Natural killer cell treated with Interleukin-12 subunit alpha and Interleukin-12 subunit beta and Interleukin-15 and Interleukin-18, amount 100 ng/mL, for 72 hours (primary cell): ENCODE data around the gene AOAH. TPM values are rescaled to one million over a fixed set of nuclear protein-coding genes. Genes with fewer than 3 reads are reported as not detected.
A peak's percentile ranks its signal among the peaks of the same experiment; 100 is the strongest.

Experiments
- ATAC-seq, 2 donors: fragments of 150-1000 bp; cut with Tn5 transposase in 1 of 2; sonication (Bioruptor Pico), chemical (Tn5 transposase) in 1 of 2; 2 replicates each; pipeline ENCODE4 v1.10.0; 2021
- DNase-seq: peaks from one replicate; pipeline ENCODE4 v3.0.0; 2022; ENCODE audit warnings: low spot score
- H3K27ac Mint-ChIP-seq, 2 donors: 1 replicate in 1 of 2; 2 replicates in 1 of 2; pipeline ENCODE4 v1.8.0; 2022; ENCODE audit warnings: mixed read lengths in 2 of 2, mild to moderate bottlenecking in 1 of 2, moderate library complexity in 1 of 2
- H3K27me3 Mint-ChIP-seq, 2 donors: 1 replicate in 1 of 2; 2 replicates in 1 of 2; pipeline ENCODE4 v1.8.0; 2022; ENCODE audit warnings: mixed read lengths in 2 of 2
- H3K36me3 Mint-ChIP-seq: one replicate; pipeline ENCODE4 v1.8.0; 2022; ENCODE audit warnings: mixed read lengths
- H3K4me1 Mint-ChIP-seq, 2 donors: 1 replicate in 1 of 2; 2 replicates in 1 of 2; pipeline ENCODE4 v1.8.0; 2022; ENCODE audit warnings: low read depth in 2 of 2, mixed read lengths in 2 of 2, mild to moderate bottlenecking in 1 of 2
- H3K4me3 Mint-ChIP-seq: one replicate; pipeline ENCODE4 v1.8.0; 2022; ENCODE audit warnings: mixed read lengths
- H3K9me3 Mint-ChIP-seq: 2 replicates; pipeline ENCODE4 v1.8.0; 2022; ENCODE audit warnings: mixed read lengths
- total RNA-seq, 2 donors: library from RNA; stranded (reverse); gene quantifications; one replicate each; pipeline ENCODE4 v1.2.3, GENCODE V29; 2022

The AOAH gene
- total RNA-seq, 2 donors from 2014 or later, result 108 to 136 TPM

DNA sequence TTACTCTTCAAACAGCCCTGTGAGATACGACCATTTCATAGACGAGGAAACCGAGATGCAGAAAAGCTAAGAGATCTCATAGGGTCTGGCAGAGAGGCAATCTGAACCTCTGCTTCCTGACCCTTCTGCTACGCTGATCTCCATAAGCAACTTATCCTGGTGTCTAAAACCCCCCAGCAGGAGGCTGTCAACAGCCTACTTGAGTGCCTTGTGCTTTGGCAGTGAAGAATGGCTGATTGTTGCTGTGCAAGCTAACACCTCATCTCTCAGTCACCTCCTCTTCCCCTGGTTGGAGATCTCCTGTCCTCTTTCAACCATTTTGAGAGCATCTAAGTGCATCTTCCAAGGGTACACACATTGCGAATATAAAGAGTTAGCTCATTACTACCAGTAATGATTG is 86.2 kb downstream of the AOAH start:
- no peaks in the 10 kb centered on the region for H3K9me3 Mint-ChIP-seq
- no peak for DNase-seq
- ATAC-seq, result no peak
- no peak overlapping the region for H3K4me3 Mint-ChIP-seq
- H3K27ac Mint-ChIP-seq, result peak overlapping the region; percentile 98 to 100
- H3K27me3 Mint-ChIP-seq, result no peaks in the 10 kb centered on the region
- peaks cover 20% of the 10 kb centered on the region for H3K36me3 Mint-ChIP-seq
- peaks cover 53 to 64% of the 10 kb centered on the region in 2 donors for H3K4me1 Mint-ChIP-seq

DNA sequence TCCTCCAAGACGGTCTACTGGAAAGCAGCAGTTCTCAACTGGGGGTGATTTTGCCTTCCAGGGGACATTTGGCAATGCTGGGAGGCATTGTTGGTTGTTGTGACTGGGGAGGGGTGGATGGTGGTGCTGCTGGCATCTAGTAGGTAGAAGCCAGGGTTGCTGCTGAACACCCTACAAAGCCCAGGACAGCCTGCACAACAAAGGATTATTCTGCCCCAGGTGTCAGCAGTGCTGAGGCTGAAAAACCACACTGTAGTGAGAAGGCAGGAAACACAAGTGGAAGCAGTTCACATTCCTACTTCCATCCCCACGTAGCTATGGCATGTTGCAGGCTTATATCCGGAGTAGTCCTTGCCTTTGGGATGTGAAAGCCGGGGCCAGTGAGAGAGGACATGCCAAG is 86.9 kb downstream of the AOAH start:
- peaks cover 48 to 61% of the 10 kb centered on the region in 2 donors for H3K4me1 Mint-ChIP-seq
- no peak for DNase-seq
- H3K27me3 Mint-ChIP-seq, result no peaks in the 10 kb centered on the region
- H3K36me3 Mint-ChIP-seq, result peaks cover 20% of the 10 kb centered on the region
- peak overlapping the region; percentile 98 to 100 for H3K27ac Mint-ChIP-seq
- no peaks in the 10 kb centered on the region for H3K9me3 Mint-ChIP-seq
- ATAC-seq, result no peak
- no peak overlapping the region for H3K4me3 Mint-ChIP-seq

- ATAC-seq (no peak), DNase-seq (no peak)
- H3K27ac Mint-ChIP-seq, result peak overlapping the region; percentile 55 to 100
- peaks cover 41 to 60% of the 10 kb centered on the region in 2 donors for H3K4me1 Mint-ChIP-seq
- no peak overlapping the region for H3K4me3 Mint-ChIP-seq
- no peaks in the 10 kb centered on the region for H3K9me3 Mint-ChIP-seq
- H3K36me3 Mint-ChIP-seq, result peaks cover 20% of the 10 kb centered on the region
- no peaks in the 10 kb centered on the region for H3K27me3 Mint-ChIP-seq
These were observed 88.2 kb downstream of the AOAH start for GRCh38 chr7:36636126-36636525.

DNA sequence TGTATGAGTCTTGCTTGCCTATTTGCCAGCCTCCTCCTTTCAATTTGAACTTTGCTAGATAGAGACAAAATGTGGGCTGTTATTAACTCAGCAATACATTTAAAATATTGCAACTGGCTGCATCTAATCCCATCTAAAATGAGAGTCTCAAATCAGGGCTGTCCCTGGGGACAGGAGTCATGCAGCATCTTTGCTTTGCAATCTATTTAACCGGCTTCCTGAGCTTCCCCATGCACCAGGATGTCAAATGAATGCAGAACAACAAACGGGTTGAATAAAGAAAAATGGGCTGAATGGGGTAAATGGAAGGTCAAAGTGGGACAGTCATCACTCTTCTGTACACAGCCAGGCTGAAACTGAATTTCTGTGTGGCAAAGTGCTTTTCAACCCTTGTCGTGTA is 89.2 kb downstream of the AOAH start:
- Mint-ChIP-seq H3K27ac (peak overlapping the region in 1 of 2 donors; percentile 81), H3K27me3 (no peaks in the 10 kb centered on the region), H3K4me3 (no peak overlapping the region), H3K9me3 (no peaks in the 10 kb centered on the region), H3K36me3 (peaks cover 26% of the 10 kb centered on the region), H3K4me1 (peaks cover 34 to 54% of the 10 kb centered on the region in 2 donors)
- no peak for ATAC-seq
- DNase-seq, result no peak

DNA sequence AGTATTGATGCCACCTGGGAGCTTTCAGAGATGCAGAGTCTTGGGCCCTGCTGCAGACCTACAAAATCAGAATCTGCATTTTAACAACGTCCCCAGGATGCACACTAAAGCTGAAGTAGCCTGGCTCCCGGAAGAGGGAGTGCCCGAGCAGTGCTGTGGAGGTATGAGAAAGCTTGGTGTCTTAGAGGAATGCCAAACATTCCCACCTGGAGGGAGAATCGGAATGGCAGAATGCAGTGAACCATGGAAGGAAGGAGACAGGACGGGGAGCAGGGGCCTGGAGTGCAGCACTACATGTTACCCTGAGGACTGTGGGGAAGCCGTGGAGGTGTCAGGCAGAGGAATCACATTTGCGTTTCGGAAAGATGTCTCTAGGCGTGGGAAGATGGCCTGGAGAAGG is 90.9 kb downstream of the AOAH start:
- DNase-seq, result no peak
- Mint-ChIP-seq H3K36me3 (peaks cover 30% of the 10 kb centered on the region), H3K27ac (peak overlapping the region; percentile 63 to 72), H3K9me3 (no peaks in the 10 kb centered on the region), H3K4me1 (peaks cover 26 to 47% of the 10 kb centered on the region in 2 donors), H3K27me3 (no peaks in the 10 kb centered on the region), H3K4me3 (no peak overlapping the region)
- no peak for ATAC-seq

DNA sequence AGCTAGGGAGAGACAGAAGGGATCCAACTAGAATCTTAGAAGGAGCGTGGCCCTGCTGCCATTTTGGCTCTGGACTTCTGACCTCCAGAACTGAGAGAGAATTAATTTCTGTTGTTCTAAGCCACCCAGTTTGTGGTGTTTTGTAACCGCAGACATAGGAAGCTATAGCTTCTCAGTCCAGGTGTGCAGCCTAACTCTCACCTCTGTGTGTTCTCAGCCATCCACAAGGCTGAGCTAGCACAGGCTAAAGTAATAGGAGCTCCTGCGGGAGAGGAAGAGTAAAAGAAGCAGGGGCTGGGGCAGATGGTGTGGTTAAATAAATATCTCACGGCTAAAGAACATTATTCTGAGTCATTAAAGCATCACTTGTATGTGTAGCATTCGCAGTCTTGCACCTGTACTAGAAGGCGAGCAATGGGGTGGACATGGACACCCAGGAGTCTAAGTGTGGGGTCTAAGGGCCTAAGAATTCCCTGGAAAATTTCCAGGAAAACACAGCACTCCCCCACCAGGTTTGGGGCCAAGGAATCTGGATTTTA is 94.1 kb downstream of the AOAH start:
- H3K27me3 Mint-ChIP-seq, result no peaks in the 10 kb centered on the region
- peaks cover 4% of the 10 kb centered on the region for H3K9me3 Mint-ChIP-seq
- ATAC-seq, result no peak
- peak overlapping the region; percentile 57 to 80 for H3K27ac Mint-ChIP-seq
- DNase-seq, result no peak
- H3K36me3 Mint-ChIP-seq, result peaks cover 36% of the 10 kb centered on the region
- no peak overlapping the region for H3K4me3 Mint-ChIP-seq
- H3K4me1 Mint-ChIP-seq, result peaks cover 32 to 52% of the 10 kb centered on the region in 2 donors

DNA sequence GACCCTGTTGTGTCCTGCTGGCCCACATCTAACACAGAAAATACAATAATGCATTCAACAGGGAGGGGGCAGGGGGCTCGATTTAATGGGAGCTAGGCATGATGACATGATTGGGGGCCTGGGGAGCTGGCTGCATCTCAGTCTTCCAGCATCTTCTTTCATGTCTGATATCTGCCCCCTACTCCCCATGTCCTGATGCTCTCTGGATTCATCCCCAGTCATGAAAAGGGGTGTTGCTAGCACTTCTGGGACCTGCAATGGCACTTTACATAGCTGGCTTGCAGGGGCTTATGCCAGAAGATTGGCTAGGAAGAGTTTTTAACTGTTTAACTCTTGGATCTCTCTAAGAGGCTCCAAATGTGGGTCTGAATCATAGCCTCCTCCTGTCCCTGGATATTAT is 94.9 kb downstream of the AOAH start:
- no peak overlapping the region for H3K4me3 Mint-ChIP-seq
- H3K36me3 Mint-ChIP-seq, result peaks cover 32% of the 10 kb centered on the region
- no peak for ATAC-seq
- no peak for DNase-seq
- H3K9me3 Mint-ChIP-seq, result peaks cover 4% of the 10 kb centered on the region
- peak overlapping the region; percentile 57 to 80 for H3K27ac Mint-ChIP-seq
- H3K27me3 Mint-ChIP-seq, result no peaks in the 10 kb centered on the region
- H3K4me1 Mint-ChIP-seq, result peaks cover 41 to 58% of the 10 kb centered on the region in 2 donors

DNA sequence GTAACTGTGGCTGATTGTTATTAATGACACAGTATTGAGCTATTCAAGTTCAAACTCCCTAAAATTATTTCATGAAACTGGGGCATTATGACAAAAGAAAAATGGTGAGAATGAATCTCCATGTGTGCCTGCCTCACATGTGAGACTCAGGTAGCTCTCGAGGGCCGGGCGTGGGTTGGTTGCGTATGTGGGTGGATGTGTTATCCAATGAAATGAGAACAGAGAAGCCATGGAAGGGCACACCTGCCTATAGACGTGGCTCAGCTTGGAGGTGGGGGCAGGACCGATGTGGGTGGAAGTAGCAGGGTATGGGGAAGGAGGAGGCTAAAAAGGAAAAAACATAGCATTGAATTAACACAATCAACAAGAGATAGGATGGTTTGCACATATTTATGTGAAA is 96.5 kb downstream of the AOAH start:
- DNase-seq, result no peak
- ATAC-seq, result no peak
- Mint-ChIP-seq H3K4me1 (peaks cover 51 to 64% of the 10 kb centered on the region in 2 donors), H3K9me3 (peaks cover 4% of the 10 kb centered on the region), H3K27me3 (no peaks in the 10 kb centered on the region), H3K36me3 (peaks cover 40% of the 10 kb centered on the region), H3K4me3 (no peak overlapping the region), H3K27ac (peak overlapping the region; percentile 66 to 88)

- H3K4me3 Mint-ChIP-seq, result no peak overlapping the region
- H3K9me3 Mint-ChIP-seq, result peaks cover 4% of the 10 kb centered on the region
- peak overlapping the region; percentile 66 to 88 for H3K27ac Mint-ChIP-seq
- peaks cover 53% of the 10 kb centered on the region for H3K36me3 Mint-ChIP-seq
- no peak for DNase-seq
- peaks cover 57 to 63% of the 10 kb centered on the region in 2 donors for H3K4me1 Mint-ChIP-seq
- H3K27me3 Mint-ChIP-seq, result no peaks in the 10 kb centered on the region
- no peak for ATAC-seq
These were observed 98.2 kb downstream of the AOAH start for GRCh38 chr7:36626111-36626510.

- ATAC-seq (no peak), DNase-seq (no peak)
- H3K36me3 Mint-ChIP-seq, result peaks cover 54% of the 10 kb centered on the region
- H3K9me3 Mint-ChIP-seq, result peaks cover 4% of the 10 kb centered on the region
- H3K27ac Mint-ChIP-seq, result peak overlapping the region; percentile 66 to 88
- no peaks in the 10 kb centered on the region for H3K27me3 Mint-ChIP-seq
- no peak overlapping the region for H3K4me3 Mint-ChIP-seq
- peaks cover 64 to 70% of the 10 kb centered on the region in 2 donors for H3K4me1 Mint-ChIP-seq
These were observed 99.0 kb downstream of the AOAH start for GRCh38 chr7:36625247-36625646.

DNA sequence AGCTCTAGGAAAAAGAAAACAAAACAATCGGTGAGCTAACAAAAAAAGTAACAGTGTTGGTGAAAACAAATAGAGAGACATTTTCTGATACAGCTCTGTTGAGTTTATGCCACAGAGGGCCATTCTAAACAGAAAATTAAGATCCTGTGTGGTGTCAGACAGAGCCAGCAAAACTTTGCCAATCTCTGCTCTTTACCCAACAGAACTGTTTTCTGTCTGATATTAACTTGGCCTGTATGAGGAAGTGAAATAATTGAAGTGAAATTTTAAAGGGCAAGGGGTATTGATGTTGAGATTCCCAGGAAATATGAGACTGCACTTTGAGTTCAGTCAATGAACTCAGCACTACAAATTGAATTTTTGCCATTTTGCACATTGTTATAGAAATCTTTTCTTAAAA is 101.0 kb downstream of the AOAH start:
- Mint-ChIP-seq H3K4me1 (peaks cover 66 to 75% of the 10 kb centered on the region in 2 donors), H3K36me3 (peaks cover 54% of the 10 kb centered on the region)
- no peak for DNase-seq

DNA sequence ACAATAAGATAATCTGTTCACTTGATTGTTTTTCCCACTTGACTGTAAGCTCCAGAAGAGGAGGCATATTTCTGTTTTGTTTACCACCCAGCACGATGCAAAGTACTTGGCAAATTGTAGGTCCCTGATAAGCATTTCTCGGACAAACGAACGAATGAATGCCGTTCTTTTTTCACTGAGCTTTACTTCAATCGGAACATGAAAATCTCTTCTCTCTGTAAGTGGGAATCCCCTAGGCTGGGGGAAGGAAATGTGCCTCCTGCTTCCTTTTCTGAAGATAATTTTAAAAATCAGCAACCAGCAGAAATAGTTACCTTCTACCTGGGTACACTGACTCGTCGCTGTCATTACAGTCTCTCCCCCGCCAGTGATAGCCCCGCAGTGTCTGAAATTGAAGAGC is 102.9 kb downstream of the AOAH start:
- Mint-ChIP-seq H3K36me3 (peaks cover 57% of the 10 kb centered on the region), H3K9me3 (peaks cover 4% of the 10 kb centered on the region), H3K27me3 (no peaks in the 10 kb centered on the region), H3K4me1 (peaks cover 64 to 72% of the 10 kb centered on the region in 2 donors), H3K4me3 (no peak overlapping the region), H3K27ac (peak overlapping the region; percentile 66 to 88)
- ATAC-seq, result no peak
- DNase-seq, result no peak

More for the DNA sequence above, 101.0 kb downstream of the AOAH start:
- Mint-ChIP-seq H3K27me3 (no peaks in the 10 kb centered on the region), H3K9me3 (peaks cover 4% of the 10 kb centered on the region), H3K27ac (peak overlapping the region; percentile 66 to 88), H3K4me3 (no peak overlapping the region)
- no peak for ATAC-seq

DNA sequence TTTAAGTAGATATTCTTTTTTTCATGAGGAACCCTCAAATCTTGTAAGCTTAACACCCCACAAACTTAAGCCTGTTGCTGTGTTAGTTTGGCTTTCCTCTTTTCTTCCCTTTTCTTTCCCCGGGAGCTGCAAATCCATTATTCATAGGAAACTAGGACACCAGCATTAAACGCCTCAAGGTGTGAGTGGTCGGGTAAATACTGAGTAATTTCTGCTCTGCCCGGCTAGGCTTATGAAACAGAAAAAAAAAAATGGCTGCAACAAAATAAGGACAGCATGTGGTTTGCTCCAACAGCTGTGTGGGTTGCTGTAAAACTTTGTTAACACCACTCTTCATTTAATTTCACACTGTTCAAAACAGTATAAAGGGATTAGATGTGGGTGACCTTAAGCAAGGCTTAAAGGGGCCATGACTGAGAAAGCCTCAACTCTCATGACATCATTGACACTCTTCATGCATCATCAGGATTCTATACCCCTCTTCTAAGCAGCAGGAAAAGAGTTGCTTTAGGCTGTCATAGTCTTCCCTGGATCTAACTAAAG is 104.1 kb downstream of the AOAH start:
- DNase-seq, result peak; percentile 68
- peak; percentile 93 to 96 for ATAC-seq
- peaks cover 51% of the 10 kb centered on the region for H3K36me3 Mint-ChIP-seq
- no peaks in the 10 kb centered on the region for H3K9me3 Mint-ChIP-seq
- peak overlapping the region; percentile 66 to 88 for H3K27ac Mint-ChIP-seq
- peaks cover 55 to 66% of the 10 kb centered on the region in 2 donors for H3K4me1 Mint-ChIP-seq
- H3K4me3 Mint-ChIP-seq, result peak overlapping the region; percentile 56
- H3K27me3 Mint-ChIP-seq, result no peaks in the 10 kb centered on the region

DNA sequence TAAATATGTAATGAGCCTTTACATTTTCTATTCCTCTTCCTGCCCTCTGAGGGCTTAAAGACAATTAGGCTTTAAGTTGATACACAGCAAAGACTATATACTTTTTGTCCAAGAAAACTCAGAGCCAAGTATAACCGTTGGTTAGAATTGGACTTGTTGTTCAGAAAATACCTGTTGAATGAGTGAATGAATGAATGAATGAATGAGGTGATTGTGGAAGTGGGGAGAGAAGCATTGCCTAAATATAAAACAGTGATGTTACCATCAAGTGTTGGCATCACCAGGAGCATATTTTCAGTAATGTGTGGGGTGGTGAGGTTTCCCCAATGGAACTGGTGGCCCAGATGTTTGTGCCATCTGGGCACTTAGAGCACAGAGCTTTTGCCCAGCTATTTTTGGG is 106.9 kb downstream of the AOAH start:
- no peak for DNase-seq
- peak overlapping the region; percentile 46 to 88 for H3K27ac Mint-ChIP-seq
- no peaks in the 10 kb centered on the region for H3K9me3 Mint-ChIP-seq
- peaks cover 44% of the 10 kb centered on the region for H3K36me3 Mint-ChIP-seq
- peaks cover 40 to 59% of the 10 kb centered on the region in 2 donors for H3K4me1 Mint-ChIP-seq
- H3K4me3 Mint-ChIP-seq, result no peak overlapping the region
- no peak for ATAC-seq
- H3K27me3 Mint-ChIP-seq, result no peaks in the 10 kb centered on the region
